NCI-H2029 (cell line): ENCODE data around the gene IL19.
"Not testable (repeated sequence)": the region's sequence is repeated elsewhere in the genome, so short reads cannot be mapped to it uniquely, and the experiment has no call there.

Source experiments
- DNase-seq: peaks from one replicate; lab custom pipeline; 2025; lab: John Stamatoyannopoulos, UW

IL19 gene

DNA sequence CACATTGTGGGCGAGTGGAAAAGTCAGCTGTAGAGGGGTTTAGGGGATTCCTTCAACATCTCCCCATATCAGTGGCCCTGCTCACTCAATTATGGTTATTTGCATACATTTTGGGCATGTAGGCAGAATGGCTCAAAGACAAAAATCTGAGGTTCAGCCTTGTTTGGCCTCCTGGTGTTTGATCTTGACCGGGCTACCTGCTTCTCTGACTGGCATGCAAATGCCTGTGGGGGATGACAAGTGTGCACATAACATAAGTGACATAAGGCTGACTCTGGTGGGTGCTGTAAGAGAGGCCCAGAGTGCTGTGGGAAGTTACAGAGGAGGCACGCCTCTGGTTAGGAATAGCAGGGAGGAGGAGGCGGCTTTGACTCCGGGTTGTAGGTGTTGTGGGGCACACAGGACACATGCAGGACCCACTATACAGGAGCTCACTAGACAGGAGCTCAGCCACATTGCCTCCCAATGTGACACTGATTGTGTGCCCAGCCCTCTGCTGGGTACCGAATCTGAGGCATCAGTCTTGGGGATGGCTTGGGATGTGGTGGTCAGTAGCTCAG lies 29.4 kb upstream of the IL19 start:
- no peak for DNase-seq

DNA sequence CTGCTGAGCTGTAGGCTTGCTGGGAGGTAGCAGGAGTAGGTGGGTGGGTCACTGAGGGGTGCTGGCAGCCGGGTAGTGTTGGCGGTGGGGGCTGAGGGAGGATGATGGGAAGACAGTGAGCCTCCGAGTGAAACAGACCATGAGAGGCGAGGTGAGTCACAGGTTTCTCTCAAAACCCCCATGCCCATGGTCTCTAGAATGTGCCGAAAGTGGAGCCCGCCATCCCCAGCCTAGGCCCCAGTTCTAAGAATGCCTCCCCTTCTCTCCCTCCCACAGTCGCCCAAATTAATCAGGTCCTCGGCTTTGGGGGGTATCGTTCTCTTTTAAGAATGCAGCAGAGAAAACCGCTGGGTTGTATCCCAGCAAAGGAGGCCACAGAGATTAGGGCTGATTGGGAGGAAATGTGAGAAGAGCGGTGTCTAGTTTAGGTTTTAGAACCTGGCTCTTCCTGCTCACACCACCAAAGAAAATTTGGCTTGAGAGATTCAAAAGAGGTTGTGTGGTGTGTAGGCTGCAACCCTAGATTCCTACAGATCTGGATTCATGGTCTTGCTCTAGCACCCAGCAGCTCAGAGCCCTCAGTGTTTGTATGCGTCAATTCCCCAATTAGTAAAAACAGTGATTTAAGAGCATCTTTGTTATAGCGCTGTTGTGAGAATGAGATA lies 27.7 kb upstream of the IL19 start:
- DNase-seq = no peak

GRCh38 chr1:206744683-206745082 lies 25.9 kb upstream of the IL19 start:
- DNase-seq = no peak

GRCh38 chr1:206745301-206745700 lies 25.3 kb upstream of the IL19 start:
- DNase-seq = no peak

- DNase-seq = no peak
Measured at GRCh38 chr1:206748348-206749030, 22.1 kb upstream of the IL19 start.

DNA sequence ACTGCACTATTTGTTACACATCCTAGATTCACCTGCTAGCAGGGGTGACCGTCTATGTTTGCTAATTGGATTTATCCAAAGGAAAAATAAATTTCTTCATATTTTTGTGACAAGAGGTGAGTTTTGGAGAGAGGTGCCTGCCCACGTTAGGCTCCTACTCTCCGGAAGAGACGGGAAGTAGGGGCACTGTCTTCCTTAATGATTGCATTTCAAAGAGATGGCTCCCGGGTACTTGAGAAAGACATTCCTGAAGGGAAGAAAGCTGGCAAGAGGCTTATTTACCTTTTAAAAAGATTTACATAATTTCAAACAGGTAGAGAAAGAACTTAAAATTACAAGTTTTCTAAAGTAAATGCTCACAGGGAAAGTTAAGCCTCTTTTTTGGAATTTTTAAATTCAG lies 18.7 kb upstream of the IL19 start:
- DNase-seq = no peak

- no peak for DNase-seq
Measured at GRCh38 chr1:206752481-206752880, 18.1 kb upstream of the IL19 start.

DNA sequence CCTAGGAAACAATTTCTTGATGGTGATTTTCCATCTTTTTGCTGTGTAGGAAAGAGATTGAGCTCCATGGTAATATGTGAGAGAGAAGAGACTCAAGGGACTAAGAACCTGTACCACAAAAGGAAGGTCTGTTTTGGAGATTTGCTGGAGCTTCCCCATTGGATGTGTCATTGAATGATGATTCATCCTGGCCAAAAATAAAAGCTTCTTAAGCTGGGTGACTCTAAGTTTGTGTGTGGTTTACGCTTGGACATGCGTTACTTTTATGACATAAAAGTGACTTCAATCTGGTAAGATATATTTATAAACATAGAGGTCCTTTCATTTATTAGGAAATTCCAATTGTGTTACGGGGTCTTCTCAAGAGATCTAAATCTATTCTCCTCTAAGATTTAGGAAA lies 17.4 kb upstream of the IL19 start:
- no peak for DNase-seq

DNA sequence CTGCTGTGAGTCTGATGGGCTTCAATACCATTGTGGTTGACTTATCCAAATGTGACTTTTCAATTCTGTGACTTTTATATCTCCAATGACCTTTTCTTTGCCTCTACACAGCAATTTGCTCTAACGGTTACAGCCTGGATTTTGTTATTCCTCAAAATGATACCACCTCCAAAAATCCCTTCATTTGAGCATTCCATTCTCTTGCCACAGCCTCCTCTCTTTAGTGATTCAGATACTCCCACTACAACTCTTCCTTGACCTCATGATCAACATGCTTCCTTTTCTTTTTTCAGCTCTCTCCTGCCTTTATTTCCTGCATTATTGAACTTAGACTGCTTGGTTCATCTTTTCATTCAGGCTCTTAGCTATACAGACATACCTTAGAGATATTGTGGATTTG lies 16.6 kb upstream of the IL19 start:
- DNase-seq = no peak

DNA sequence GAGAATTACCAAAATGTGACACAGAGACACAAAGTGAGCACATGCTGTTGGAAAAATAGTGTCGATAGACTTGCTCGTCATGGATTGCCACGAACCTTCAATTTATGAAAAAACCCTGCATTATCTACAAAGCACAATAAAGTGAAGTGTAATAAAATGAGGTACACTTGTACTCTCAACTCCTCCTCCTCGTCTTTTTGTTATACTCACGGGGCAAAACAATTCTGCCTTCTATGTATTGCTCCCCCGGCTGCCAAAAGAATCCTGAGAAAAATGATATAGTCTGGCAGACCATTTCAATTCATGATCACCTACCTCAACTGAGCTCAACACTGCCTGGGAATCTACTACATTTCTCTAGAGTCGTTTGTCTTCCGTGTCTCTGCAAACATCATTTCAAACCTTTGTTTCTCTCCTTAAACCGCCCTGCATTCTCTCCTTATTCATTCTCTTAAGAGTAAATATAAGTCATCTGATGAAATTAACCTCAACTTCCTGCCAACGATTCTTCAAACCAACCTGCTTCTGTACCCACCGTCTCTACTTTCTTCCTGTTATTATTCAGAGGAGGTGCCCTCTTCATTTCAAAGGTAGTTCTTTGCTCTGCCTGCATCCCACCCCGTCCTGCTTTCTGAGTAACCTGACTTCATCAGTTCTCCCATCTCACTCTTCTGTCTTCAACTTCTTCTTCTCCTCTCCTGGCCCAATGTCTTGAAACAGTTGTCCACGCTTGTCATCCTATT lies 12.9 kb upstream of the IL19 start:
- no peak for DNase-seq

DNA sequence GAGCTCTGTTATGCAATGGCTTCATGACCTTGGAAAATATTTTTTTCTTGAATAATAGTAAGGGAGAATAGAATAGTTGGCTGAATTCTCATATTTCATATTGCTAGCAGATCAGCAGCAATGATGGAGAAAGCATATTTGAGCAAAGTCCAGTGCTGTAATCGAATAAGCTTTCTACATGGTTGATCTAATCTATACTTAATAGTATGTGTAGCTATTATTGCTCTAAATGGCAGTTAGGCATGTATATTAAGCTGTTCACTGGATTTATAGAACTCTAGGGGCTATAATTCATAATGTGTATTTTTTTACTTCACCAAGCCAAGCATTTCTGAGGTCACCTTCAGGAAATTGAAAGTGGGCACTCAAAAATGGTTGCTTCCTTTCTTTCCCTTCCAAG lies 10.0 kb upstream of the IL19 start:
- DNase-seq = no peak

- DNase-seq = no peak
Measured at GRCh38 chr1:206761159-206761768, 9.3 kb upstream of the IL19 start.

- DNase-seq = not testable (repeated sequence)
Measured at GRCh38 chr1:206762741-206763364, 7.7 kb upstream of the IL19 start.

DNA sequence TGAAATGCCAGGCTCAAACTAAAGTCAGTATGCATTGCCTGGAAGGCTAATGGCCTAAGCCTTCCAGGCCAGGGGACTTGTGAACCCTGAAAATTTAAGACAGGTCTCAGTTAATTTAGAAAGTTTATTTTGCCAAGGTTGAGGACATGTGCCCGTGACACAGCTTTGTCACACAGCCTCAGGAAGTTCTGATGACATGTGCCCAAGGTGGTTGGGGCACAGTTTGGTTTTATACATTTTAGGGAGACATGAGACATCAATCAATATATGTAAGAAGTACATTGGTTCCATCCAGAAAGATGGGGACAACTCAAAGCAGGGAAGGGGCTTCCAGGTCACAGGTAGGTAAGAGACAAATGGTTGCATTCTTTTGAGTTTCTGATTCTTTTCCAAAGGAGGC lies 4.8 kb upstream of the IL19 start:
- DNase-seq = not testable (repeated sequence)

- DNase-seq = peak; percentile 2
Measured at GRCh38 chr1:206766251-206766856, 4.2 kb upstream of the IL19 start.

- DNase-seq = no peak
Measured at GRCh38 chr1:206768472-206769303, 1.9 kb upstream of the IL19 start.

- no peak for DNase-seq
Measured at GRCh38 chr1:206769304-206769731, 1.3 kb upstream of the IL19 start.

- no peak for DNase-seq
Measured at GRCh38 chr1:206771338-206771692, 742 bp downstream of the IL19 start.

GRCh38 chr1:206772243-206772937 lies 1.8 kb downstream of the IL19 start, which contains the start of gene IL10:
IL10 (minus strand) TSS chr1:206772494; CDS start chr1:206772435, 59 bp downstream.
- DNase-seq = no peak

DNA sequence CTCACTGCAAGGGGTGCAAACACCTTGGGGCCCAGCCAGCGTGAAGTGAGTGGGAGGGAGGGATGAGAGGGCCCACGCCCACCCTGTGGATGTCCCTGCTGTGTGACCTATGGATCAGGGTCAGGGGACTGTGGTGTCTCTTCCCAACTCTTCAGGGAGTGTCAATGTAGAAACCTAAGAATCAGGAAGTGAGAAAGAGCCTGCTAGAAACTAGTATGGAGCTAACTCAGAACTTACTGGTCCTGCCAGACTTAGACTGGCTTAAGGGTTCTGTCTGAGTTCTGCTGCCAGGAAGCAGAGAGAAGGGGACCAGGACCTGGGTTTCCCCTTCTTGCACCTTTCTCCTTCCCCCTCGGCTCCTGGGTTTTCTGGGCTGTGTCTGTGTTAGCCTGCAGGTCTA lies 3.5 kb downstream of the IL19 start:
- no peak for DNase-seq
